IMR-90 (cell line): ENCODE data around the gene LINGO1. TPM values are rescaled to one million over a fixed set of nuclear protein-coding genes. Genes with fewer than 3 reads are reported as not detected.

Source experiments
- ATAC-seq: fragments of 200-7000 bp; cut with Tn5 transposase; 2 replicates; pipeline ENCODE4 v1.9.1; 2020; ENCODE audit warnings: low read depth, mild to moderate bottlenecking, moderate library complexity
- BruUV-seq: library from RNA; stranded (reverse); fragments of 400-500 nt; replicated peaks from 2 replicates; lab custom pipeline; 2021; lab: Mats Ljungman, UMichigan
- CTCF ChIA-PET: fragments of 300-600 bp; formaldehyde crosslinking; extraction: SDS; loops from one replicate; lab custom pipeline; 2021; ENCODE audit warnings: antibody characterized with exemption; lab: Yijun Ruan, JAX
- POLR2A ChIA-PET: fragments of 300-600 bp; sonication (Branson Sonifier 250); formaldehyde crosslinking; loops from one replicate; lab custom pipeline; 2022; ENCODE audit warnings: antibody characterized with exemption; ENCODE audit not compliant: unreplicated experiment; lab: Charles Lee
- DNase-seq: peaks from one replicate; pipeline ENCODE4 v3.0.0; 2013
- H2AFZ ChIP-seq: replicated peaks from 2 replicates; pipeline ENCODE3; 2013; ENCODE audit warnings: low read length, mild to moderate bottlenecking; ENCODE audit not compliant: poor library complexity
- H2AK5ac ChIP-seq: 2 replicates; pipeline ENCODE4 v1.6.1; 2013; ENCODE audit warnings: low read depth, low read length, inconsistent platforms
- H2AK9ac ChIP-seq: replicated peaks from 2 replicates; pipeline ENCODE3; 2013; ENCODE audit warnings: mild to moderate bottlenecking, low read depth, low read length, moderate library complexity; ENCODE audit not compliant: poor library complexity
- H2BK120ac ChIP-seq: 2 replicates; pipeline ENCODE4 v1.6.1; 2013; ENCODE audit warnings: low read depth, low read length, inconsistent platforms
- H2BK15ac ChIP-seq: 3 replicates; pipeline ENCODE4 v1.6.1; 2013; ENCODE audit warnings: low read depth, low read length, inconsistent platforms
- H2BK20ac ChIP-seq: 2 replicates; pipeline ENCODE4 v1.6.1; 2013; ENCODE audit warnings: low read depth, mild to moderate bottlenecking, inconsistent platforms, low read length, moderate library complexity
- H2BK5ac ChIP-seq: 2 replicates; pipeline ENCODE4 v1.6.1; 2013; ENCODE audit warnings: mild to moderate bottlenecking, low read depth, low read length, inconsistent platforms; ENCODE audit not compliant: poor library complexity, severe bottlenecking
- H3K14ac ChIP-seq: replicated peaks from 2 replicates; pipeline ENCODE4 v1.6.1; 2013; ENCODE audit warnings: low read depth, low read length, inconsistent platforms
- H3K18ac ChIP-seq: 2 replicates; pipeline ENCODE4 v1.6.1; 2013; ENCODE audit warnings: low read depth, low read length, control low read depth
- H3K23ac ChIP-seq: 2 replicates; pipeline ENCODE4 v1.6.1; 2013; ENCODE audit warnings: low read depth, low read length, inconsistent platforms
- H3K27ac ChIP-seq: 2 replicates; pipeline ENCODE4 v1.5.1; 2013; ENCODE audit warnings: mild to moderate bottlenecking, control low read depth, low read length; ENCODE audit not compliant: insufficient read depth
- H3K27me3 ChIP-seq: 2 replicates; pipeline ENCODE4 v1.6.1; 2013; ENCODE audit warnings: low read length; ENCODE audit not compliant: control insufficient read depth, insufficient read depth
- H3K36me3 ChIP-seq: 2 replicates; pipeline ENCODE4 v1.6.1; 2013; ENCODE audit warnings: low read length, mixed read lengths; ENCODE audit not compliant: control insufficient read depth, insufficient read depth
- H3K4ac ChIP-seq: 2 replicates; pipeline ENCODE4 v1.6.1; 2013; ENCODE audit warnings: low read depth, low read length, inconsistent platforms
- H3K4me1 ChIP-seq: 2 replicates; pipeline ENCODE4 v1.6.1; 2013; ENCODE audit warnings: low read length, mixed read lengths; ENCODE audit not compliant: control insufficient read depth, insufficient read depth
- H3K4me2 ChIP-seq: 2 replicates; pipeline ENCODE4 v1.6.1; 2013; ENCODE audit warnings: low read depth, mild to moderate bottlenecking, control low read depth, low read length, moderate library complexity
- H3K4me3 ChIP-seq: 2 replicates; pipeline ENCODE4 v1.5.1; 2013; ENCODE audit warnings: low read depth, mild to moderate bottlenecking, control low read depth, low read length, moderate library complexity; ENCODE audit not compliant: insufficient read depth
- H3K56ac ChIP-seq: 2 replicates; pipeline ENCODE4 v1.6.1; 2013; ENCODE audit warnings: low read length, inconsistent platforms; ENCODE audit not compliant: insufficient read depth; ENCODE audit errors: extremely low read depth
- H3K79me1 ChIP-seq, 2 experiments: 2 replicates each; pipeline ENCODE4 v1.6.1; 2013; ENCODE audit warnings: low read length in 2 of 2, inconsistent platforms in 1 of 2, low read depth in 1 of 2
- H3K9ac ChIP-seq: 2 replicates; pipeline ENCODE4 v1.6.1; 2013; ENCODE audit warnings: low read depth, low read length, control low read depth
- H3K9me1 ChIP-seq: 2 replicates; pipeline ENCODE4 v1.6.1; 2013; ENCODE audit warnings: low read length, inconsistent platforms; ENCODE audit not compliant: insufficient read depth
- H3K9me3 ChIP-seq: 2 replicates; pipeline ENCODE4 v1.6.1; 2013; ENCODE audit warnings: low read length; ENCODE audit not compliant: control insufficient read depth, insufficient read depth
- H4K20me1 ChIP-seq: 2 replicates; pipeline ENCODE4 v1.6.1; 2013; ENCODE audit warnings: low read length, inconsistent platforms; ENCODE audit not compliant: insufficient read depth
- H4K5ac ChIP-seq: 2 replicates; pipeline ENCODE4 v1.6.1; 2013; ENCODE audit warnings: mild to moderate bottlenecking, low read depth, low read length, control low read depth
- H4K8ac ChIP-seq, 2 experiments: 2 replicates each; pipeline ENCODE4 v1.6.1; 2013; ENCODE audit warnings: low read depth in 2 of 2, low read length in 2 of 2, control low read depth in 1 of 2, inconsistent platforms in 1 of 2
- H4K91ac ChIP-seq: 2 replicates; pipeline ENCODE4 v1.6.1; 2013; ENCODE audit warnings: low read depth, low read length, inconsistent platforms; ENCODE audit not compliant: insufficient read depth
- WGBS, 2 experiments: methylation state at CpG; one replicate each; pipeline versions ENCODE4 v1.1.5 to v1.1.7; 2013; ENCODE audit warnings: missing lambda C conversion rate in 2 of 2; ENCODE audit not compliant: insufficient read length in 1 of 2; ENCODE audit errors: extremely low coverage in 2 of 2; 5-methylcytosine and 5-hydroxymethylcytosine counted together
- dilution Hi-C: fragments of 300-500 bp; cut with HindIII; formaldehyde crosslinking; loops from one replicate; pipeline ENCODE4 v1.14.3; 2018; ENCODE audit warnings: low sequenced_read_pairs; ENCODE audit not compliant: unreplicated experiment
- in situ Hi-C: fragments of 300-500 bp; cut with MboI; formaldehyde crosslinking; loops from 3 replicates; pipeline ENCODE4 v1.14.3; 2019; ENCODE audit warnings: low sequenced_read_pairs, inconsistent platforms, mixed read lengths
- intact Hi-C: fragments of 100-400 bp; cut with micrococcal nuclease; formaldehyde crosslinking; loops from 2 replicates; pipeline ENCODE4 v1.10.0; 2022
- polyA plus RNA-seq, 3 experiments: library from polyadenylated mRNA; depleted of rRNA; stranded (reverse); fragments of >200 nt; gene quantifications; 2 replicates each; pipeline ENCODE4 v1.2.3, GENCODE V29; 2012; ENCODE audit warnings: low replicate concordance in 1 of 3
- total RNA-seq: library from RNA; depleted of rRNA; stranded (reverse); fragments of >200 nt; gene quantifications from 2 replicates; pipeline ENCODE4 v1.2.3, GENCODE V29; 2012
- TF ChIP-seq, protein P1 (sequence below): fragments of 150-350 bp; IDR thresholded peaks from 2 replicates; pipeline ENCODE4 v1.6.1; 2016; ENCODE audit warnings: low read depth, mild to moderate bottlenecking, low read length, moderate library complexity, borderline replicate concordance

LINGO1 gene
- total and polyA plus RNA-seq, 2 of the 4 experiments (the other 2 are of a cell fraction), result 0.05 TPM; not detected in 1

DNA sequence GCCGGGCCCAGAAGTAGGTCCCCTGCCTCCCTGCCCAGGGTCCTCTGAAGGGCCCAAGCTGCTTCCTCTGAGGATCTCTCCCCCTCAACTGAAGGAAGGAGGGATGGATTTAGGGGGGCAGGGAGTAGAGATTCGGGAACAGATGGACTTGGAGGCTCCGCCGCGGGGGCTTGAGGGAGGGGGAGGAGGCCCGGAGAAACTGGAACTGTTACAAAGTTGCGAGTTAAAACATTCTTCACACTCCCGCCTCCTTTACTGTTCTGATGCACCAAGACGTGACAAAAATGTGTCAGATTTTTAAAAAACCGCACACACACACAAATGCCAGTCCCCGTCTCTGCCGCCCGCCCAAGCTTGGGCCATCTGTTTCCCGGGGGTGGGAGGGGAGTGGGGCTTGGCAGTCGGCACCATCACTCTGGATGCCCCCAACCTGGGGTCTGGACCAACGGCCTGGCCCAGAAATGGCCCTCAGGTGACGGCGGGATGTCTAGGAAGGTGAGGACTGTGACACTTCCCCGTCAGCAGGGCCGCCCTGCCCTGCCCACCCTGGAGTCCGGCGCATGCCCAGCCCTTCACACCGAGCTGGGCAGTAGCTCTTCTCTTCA, 25.0 kb upstream of the LINGO1 start:
- in situ Hi-C loops (no loop called here), intact Hi-C loops (no loop called here), dilution Hi-C loops (no loop called here)
- no peak overlapping the region for H2AK9ac ChIP-seq
- no peaks in the 10 kb centered on the region for H4K20me1 ChIP-seq
- no peak overlapping the region for H4K5ac ChIP-seq
- no peak overlapping the region for H4K91ac ChIP-seq
- no peak overlapping the region for H2BK15ac ChIP-seq
- ATAC-seq (no peak), DNase-seq (no peak)
- BruUV-seq, result no TSS peak
- peaks cover 67% of the 10 kb centered on the region for H3K27me3 ChIP-seq
- no peaks in the 10 kb centered on the region for H3K36me3 ChIP-seq
- no peak overlapping the region for H2AK5ac ChIP-seq
- H3K79me1 ChIP-seq, result no peaks in the 10 kb centered on the region
- no peak overlapping the region for H2BK5ac ChIP-seq
- no peaks in the 10 kb centered on the region for H3K4me1 ChIP-seq
- no peak overlapping the region for H2BK120ac ChIP-seq
- no peaks in the 10 kb centered on the region; the same call in 1 of the 2 replicates for H3K9me1 ChIP-seq
- ChIA-PET CTCF (no interaction called here), POLR2A (no interaction called here)
- H3K23ac ChIP-seq, result no peak overlapping the region
- no peak overlapping the region for H3K4ac ChIP-seq
- H3K4me2 ChIP-seq, result no peak overlapping the region
- H3K9me3 ChIP-seq, result peaks cover 2% of the 10 kb centered on the region; the same call in 1 of the 2 replicates
- H3K4me3 ChIP-seq, result no peak overlapping the region
- TF ChIP-seq, protein P1, sequence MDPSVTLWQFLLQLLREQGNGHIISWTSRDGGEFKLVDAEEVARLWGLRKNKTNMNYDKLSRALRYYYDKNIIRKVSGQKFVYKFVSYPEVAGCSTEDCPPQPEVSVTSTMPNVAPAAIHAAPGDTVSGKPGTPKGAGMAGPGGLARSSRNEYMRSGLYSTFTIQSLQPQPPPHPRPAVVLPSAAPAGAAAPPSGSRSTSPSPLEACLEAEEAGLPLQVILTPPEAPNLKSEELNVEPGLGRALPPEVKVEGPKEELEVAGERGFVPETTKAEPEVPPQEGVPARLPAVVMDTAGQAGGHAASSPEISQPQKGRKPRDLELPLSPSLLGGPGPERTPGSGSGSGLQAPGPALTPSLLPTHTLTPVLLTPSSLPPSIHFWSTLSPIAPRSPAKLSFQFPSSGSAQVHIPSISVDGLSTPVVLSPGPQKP, result no peak
- H3K9ac ChIP-seq, result no peak overlapping the region
- no peak overlapping the region for H4K8ac ChIP-seq
- H3K27ac ChIP-seq, result no peak overlapping the region
- no peak overlapping the region for H3K14ac ChIP-seq
- H2AFZ ChIP-seq, result no peak overlapping the region
- no peak overlapping the region for H3K56ac ChIP-seq
- no peak overlapping the region for H3K18ac ChIP-seq
- no CpG with 5 or more reads among the region's 23 CpGs for WGBS, 2 experiments
- H2BK20ac ChIP-seq, result no peak overlapping the region
